ENCODE results near the gene CTSH. TPM values are rescaled to one million over a fixed set of nuclear protein-coding genes. Genes with fewer than 3 reads are reported as not detected.

The CTSH gene
- total and polyA plus RNA-seq, 2 donors from 2014 or later = 201 to 1,628 TPM

- Histone ChIP-seq H3K4me3 (ENCODE audit: low read length in 3 of 3) (no peak overlapping the region), H3K9me3 (ENCODE audit: control insufficient read depth in 2 of 3, insufficient read depth in 1 of 3, low read length in 3 of 3) (no peaks in the 10 kb centered on the region), H3K9ac (ENCODE audit: low read length in 3 of 3) (peak overlapping the region in 1 of 3 donors; percentile 5), H3K36me3 (ENCODE audit: control insufficient read depth in 2 of 3, insufficient read depth in 3 of 3, low read length in 3 of 3) (no peaks in the 10 kb centered on the region), H3K27me3 (ENCODE audit: control insufficient read depth, insufficient read depth, low read length) (no peaks in the 10 kb centered on the region), H3K27ac (ENCODE audit: low read depth in 2 of 2, low read length in 2 of 2) (peak overlapping the region; percentile 83 to 90), H3K4me1 (ENCODE audit: control insufficient read depth in 2 of 3, insufficient read depth in 2 of 3, low read depth in 1 of 3, low read length in 3 of 3) (peaks cover 0 to 40% (median 32%) of the 10 kb centered on the region in 3 donors)
- TF ChIP-seq, protein P1, sequence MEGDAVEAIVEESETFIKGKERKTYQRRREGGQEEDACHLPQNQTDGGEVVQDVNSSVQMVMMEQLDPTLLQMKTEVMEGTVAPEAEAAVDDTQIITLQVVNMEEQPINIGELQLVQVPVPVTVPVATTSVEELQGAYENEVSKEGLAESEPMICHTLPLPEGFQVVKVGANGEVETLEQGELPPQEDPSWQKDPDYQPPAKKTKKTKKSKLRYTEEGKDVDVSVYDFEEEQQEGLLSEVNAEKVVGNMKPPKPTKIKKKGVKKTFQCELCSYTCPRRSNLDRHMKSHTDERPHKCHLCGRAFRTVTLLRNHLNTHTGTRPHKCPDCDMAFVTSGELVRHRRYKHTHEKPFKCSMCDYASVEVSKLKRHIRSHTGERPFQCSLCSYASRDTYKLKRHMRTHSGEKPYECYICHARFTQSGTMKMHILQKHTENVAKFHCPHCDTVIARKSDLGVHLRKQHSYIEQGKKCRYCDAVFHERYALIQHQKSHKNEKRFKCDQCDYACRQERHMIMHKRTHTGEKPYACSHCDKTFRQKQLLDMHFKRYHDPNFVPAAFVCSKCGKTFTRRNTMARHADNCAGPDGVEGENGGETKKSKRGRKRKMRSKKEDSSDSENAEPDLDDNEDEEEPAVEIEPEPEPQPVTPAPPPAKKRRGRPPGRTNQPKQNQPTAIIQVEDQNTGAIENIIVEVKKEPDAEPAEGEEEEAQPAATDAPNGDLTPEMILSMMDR (IDR thresholded peaks at IDR 0.05; ENCODE audit: borderline replicate concordance, extremely low read depth, insufficient read depth) = no peak
- peak in 1 of 5 donors; percentile 39 for DNase-seq
- no peak for FAIRE-seq
- intact Hi-C loops (cut with DNase I) = no loop called here
Observed at GRCh38 chr15:78993257-78993930, 48.5 kb upstream of the CTSH start.

- Histone ChIP-seq H3K27me3 (ENCODE audit: control insufficient read depth, insufficient read depth, low read length) (no peaks in the 10 kb centered on the region), H3K4me1 (ENCODE audit: control insufficient read depth in 2 of 3, insufficient read depth in 2 of 3, low read depth in 1 of 3, low read length in 3 of 3) (peaks cover 0 to 40% (median 34%) of the 10 kb centered on the region in 3 donors), H3K9me3 (ENCODE audit: control insufficient read depth in 2 of 3, insufficient read depth in 1 of 3, low read length in 3 of 3) (no peaks in the 10 kb centered on the region), H3K36me3 (ENCODE audit: control insufficient read depth in 2 of 3, insufficient read depth in 3 of 3, low read length in 3 of 3) (no peaks in the 10 kb centered on the region), H3K4me3 (ENCODE audit: low read length in 3 of 3) (no peak overlapping the region), H3K9ac (ENCODE audit: low read length in 3 of 3) (peak overlapping the region in 1 of 3 donors; percentile 5), H3K27ac (ENCODE audit: low read depth in 2 of 2, low read length in 2 of 2) (peak overlapping the region; percentile 83 to 90)
- TF ChIP-seq, protein P1 (IDR thresholded peaks at IDR 0.05; ENCODE audit: borderline replicate concordance, extremely low read depth, insufficient read depth) = no peak
- FAIRE-seq = no peak
- DNase-seq = peak in 2 of 5 donors; percentile 37 to 56
- intact Hi-C loops (cut with DNase I) = no loop called here
Observed at GRCh38 chr15:78992416-78993256, 47.8 kb upstream of the CTSH start.

- FAIRE-seq (no peak), DNase-seq (no peak)
Observed at GRCh38 chr15:78991879-78992278, 47.0 kb upstream of the CTSH start.

More at GRCh38 chr15:78991879-78992278, 47.0 kb upstream of the CTSH start:
- H3K4me3 ChIP-seq (ENCODE audit: low read length in 3 of 3) = no peak overlapping the region
- H3K4me1 ChIP-seq (ENCODE audit: control insufficient read depth in 2 of 3, insufficient read depth in 2 of 3, low read depth in 1 of 3, low read length in 3 of 3) = peaks cover 0 to 40% (median 33%) of the 10 kb centered on the region in 3 donors
- H3K27me3 ChIP-seq (ENCODE audit: control insufficient read depth, insufficient read depth, low read length) = no peaks in the 10 kb centered on the region
- H3K36me3 ChIP-seq (ENCODE audit: control insufficient read depth in 2 of 3, insufficient read depth in 3 of 3, low read length in 3 of 3) = no peaks in the 10 kb centered on the region
- intact Hi-C loops (cut with DNase I) = no loop called here
- H3K27ac ChIP-seq (ENCODE audit: low read depth in 2 of 2, low read length in 2 of 2) = peak overlapping the region in 1 of 2 donors; percentile 83
- TF ChIP-seq, protein P1 (IDR thresholded peaks at IDR 0.05; ENCODE audit: borderline replicate concordance, extremely low read depth, insufficient read depth) = no peak
- no peaks in the 10 kb centered on the region for H3K9me3 ChIP-seq (ENCODE audit: control insufficient read depth in 2 of 3, insufficient read depth in 1 of 3, low read length in 3 of 3)
- H3K9ac ChIP-seq (ENCODE audit: low read length in 3 of 3) = no peak overlapping the region
